Measurements from ENCODE around the gene CPA5. TPM values are rescaled to one million over a fixed set of nuclear protein-coding genes. Genes with fewer than 3 reads are reported as not detected.
"Not testable (repeated sequence)": the region's sequence is repeated elsewhere in the genome, so short reads cannot be mapped to it uniquely, and the experiment has no call there.

The CPA5 gene
- total RNA-seq, 1 experiment from 2014 or later, result not detected

GRCh38 chr7:130358471-130358870, 13.9 kb downstream of the CPA5 start:
- no peak for DNase-seq (ENCODE audit: low spot score)

GRCh38 chr7:130359276-130359857, 14.8 kb downstream of the CPA5 start:
- no peak for DNase-seq (ENCODE audit: low spot score)

GRCh38 chr7:130360518-130360917, 15.9 kb downstream of the CPA5 start:
- DNase-seq (ENCODE audit: low spot score), result no peak

- no peak for DNase-seq (ENCODE audit: low spot score)
These were observed 17.1 kb downstream of the CPA5 start for GRCh38 chr7:130361681-130362080.

- no peak for DNase-seq (ENCODE audit: low spot score)
These were observed 17.7 kb downstream of the CPA5 start for GRCh38 chr7:130362251-130362816.

- DNase-seq (ENCODE audit: low spot score), result peak; percentile 98
These were observed 18.6 kb downstream of the CPA5 start for GRCh38 chr7:130363026-130363847.

GRCh38 chr7:130364451-130364850, 19.8 kb downstream of the CPA5 start:
- no peak for DNase-seq (ENCODE audit: low spot score)

GRCh38 chr7:130365088-130365487, 20.5 kb downstream of the CPA5 start:
- DNase-seq (ENCODE audit: low spot score), result no peak

GRCh38 chr7:130365511-130366441, 21.2 kb downstream of the CPA5 start:
- peak; percentile 96 for DNase-seq (ENCODE audit: low spot score)

- no peak for DNase-seq (ENCODE audit: low spot score)
These were observed 21.9 kb downstream of the CPA5 start for GRCh38 chr7:130366564-130366963.

GRCh38 chr7:130367088-130367755, 22.6 kb downstream of the CPA5 start:
- no peak for DNase-seq (ENCODE audit: low spot score)

- DNase-seq (ENCODE audit: low spot score), result no peak
These were observed 23.5 kb downstream of the CPA5 start for GRCh38 chr7:130367836-130368746.

- peak; percentile 48 for DNase-seq (ENCODE audit: low spot score)
These were observed 24.6 kb downstream of the CPA5 start for GRCh38 chr7:130369110-130369711.

- DNase-seq (ENCODE audit: low spot score), result no peak
These were observed 25.4 kb downstream of the CPA5 start for GRCh38 chr7:130369831-130370550.

GRCh38 chr7:130371046-130371445, 26.4 kb downstream of the CPA5 start:
- DNase-seq (ENCODE audit: low spot score), result peak; percentile 60

GRCh38 chr7:130372402-130373165, 28.0 kb downstream of the CPA5 start:
- DNase-seq (ENCODE audit: low spot score), result no peak

GRCh38 chr7:130374507-130374906, 29.9 kb downstream of the CPA5 start:
- no peak for DNase-seq (ENCODE audit: low spot score)

- DNase-seq (ENCODE audit: low spot score), result not testable (repeated sequence)
These were observed 31.8 kb downstream of the CPA5 start for GRCh38 chr7:130376461-130376860.

Measured in H4 (cell line).